CD4-positive, alpha-beta T cell treated with Interleukin-4 for 4 hours (primary cell): ENCODE results near the gene RFT1.
A peak's percentile ranks its signal among the peaks of the same experiment; 100 is the strongest.

Experiments
- DNase-seq: peaks from one replicate; pipeline ENCODE4 v3.0.0-alpha.2; 2020

The RFT1 gene

GRCh38 chr3:53122933-53123305 lies 7.3 kb downstream of the RFT1 start:
- no peak for DNase-seq

- no peak for DNase-seq
Measured at GRCh38 chr3:53122255-53122932, 7.8 kb downstream of the RFT1 start.

GRCh38 chr3:53120336-53120735 lies 9.9 kb downstream of the RFT1 start:
- DNase-seq = no peak

- DNase-seq = no peak
Measured at GRCh38 chr3:53116956-53117355, 13.3 kb downstream of the RFT1 start.

GRCh38 chr3:53114412-53115074 lies 15.7 kb downstream of the RFT1 start:
- no peak for DNase-seq

GRCh38 chr3:53114011-53114400 lies 16.2 kb downstream of the RFT1 start:
- peak; percentile 80 for DNase-seq

GRCh38 chr3:53113293-53114010 lies 16.8 kb downstream of the RFT1 start:
- no peak for DNase-seq

GRCh38 chr3:53111822-53112221 lies 18.4 kb downstream of the RFT1 start:
- no peak for DNase-seq

GRCh38 chr3:53109891-53110771 lies 20.1 kb downstream of the RFT1 start:
- peak; percentile 33 for DNase-seq

- DNase-seq = no peak
Measured at GRCh38 chr3:53109190-53109589, 21.0 kb downstream of the RFT1 start.

GRCh38 chr3:53104762-53105161 lies 25.5 kb downstream of the RFT1 start:
- DNase-seq = no peak

GRCh38 chr3:53103397-53104296 lies 26.6 kb downstream of the RFT1 start:
- DNase-seq = no peak

GRCh38 chr3:53102601-53103147 lies 27.6 kb downstream of the RFT1 start:
- peak; percentile 53 for DNase-seq

- no peak for DNase-seq
Measured at GRCh38 chr3:53101956-53102355, 28.3 kb downstream of the RFT1 start.

- DNase-seq = no peak
Measured at GRCh38 chr3:53100818-53101466, 29.3 kb downstream of the RFT1 start.

- no peak for DNase-seq
Measured at GRCh38 chr3:53097887-53098286, 32.3 kb downstream of the RFT1 start.

- DNase-seq = no peak
Measured at GRCh38 chr3:53092942-53093341, 37.3 kb downstream of the RFT1 start.

GRCh38 chr3:53092216-53092615 lies 38.0 kb downstream of the RFT1 start:
- DNase-seq = no peak

GRCh38 chr3:53091011-53091410 lies 39.2 kb downstream of the RFT1 start:
- DNase-seq = no peak

GRCh38 chr3:53089511-53089910 lies 40.7 kb downstream of the RFT1 start:
- DNase-seq = no peak

GRCh38 chr3:53085476-53085875 lies 44.8 kb downstream of the RFT1 start:
- DNase-seq = no peak
